Heart right ventricle (tissue), 16 donors: ENCODE results near the gene ILF3. TPM values are rescaled to one million over a fixed set of nuclear protein-coding genes. Genes with fewer than 3 reads are reported as not detected.

Experiments
- ATAC-seq, 8 donors: fragments of 200-7000 bp; cut with Tn5 transposase; one replicate each; pipeline ENCODE4 v1.9.1; 2020; ENCODE audit warnings: mild to moderate bottlenecking in 8 of 8, moderate library complexity in 8 of 8, moderate number of reproducible peaks in 1 of 8
- DNase-seq, 2 donors: peaks; one replicate each; pipeline ENCODE4 v3.0.0-alpha.2; 2020
- H3K27ac ChIP-seq, 10 donors: fragments of 200-600 bp; sonication (generic) in 2 of 10; one replicate each; pipeline versions ENCODE4 v1.5.0 to v1.8.0; 2020 to 2022; ENCODE audit warnings: mild to moderate bottlenecking in 3 of 10
- H3K27me3 ChIP-seq, 7 donors: fragments of 200-600 bp; one replicate each; pipeline ENCODE4 v1.8.0; 2021 to 2022; ENCODE audit warnings: mild to moderate bottlenecking in 2 of 7
- H3K36me3 ChIP-seq, 9 donors: fragments of 200-600 bp; sonication (generic) in 1 of 9; one replicate each; pipeline versions ENCODE4 v1.5.0 to v1.8.0; 2020 to 2022; ENCODE audit warnings: mild to moderate bottlenecking in 2 of 9
- H3K4me1 ChIP-seq, 9 donors: fragments of 200-600 bp; sonication (generic) in 1 of 9; one replicate each; pipeline versions ENCODE4 v1.5.0 to v1.8.0; 2020 to 2022; ENCODE audit warnings: mild to moderate bottlenecking in 4 of 9
- H3K4me3 ChIP-seq, 10 donors: fragments of 200-600 bp; sonication (generic) in 2 of 10; one replicate each; pipeline versions ENCODE4 v1.5.0 to v1.8.0; 2020 to 2022; ENCODE audit warnings: mild to moderate bottlenecking in 7 of 10, moderate library complexity in 2 of 10
- H3K9me3 ChIP-seq, 11 donors: fragments of 200-600 bp in 10 of 11; sonication (generic) in 2 of 11; one replicate each; pipeline versions ENCODE4 v1.5.0 to v1.8.0; 2013 to 2022; ENCODE audit warnings: mild to moderate bottlenecking in 2 of 11, control low read depth in 1 of 11, moderate library complexity in 1 of 11
- CTCF ChIP-seq, 9 donors: fragments of 200-600 bp; sonication (generic) in 2 of 9; IDR thresholded peaks; one replicate each; pipeline versions ENCODE4 v1.5.0 to v1.8.0; 2021 to 2022; ENCODE audit warnings: antibody characterized with exemption in 9 of 9, mild to moderate bottlenecking in 5 of 9, moderate library complexity in 1 of 9
- WGBS, 2 donors: extraction: QIAGEN DNeasy Blood & Tissue Kit; methylation state at CpG; one replicate each; pipeline ENCODE4 v1.1.7; 2013; ENCODE audit warnings: inconsistent platforms in 1 of 2; 5-methylcytosine and 5-hydroxymethylcytosine counted together
- intact Hi-C, 10 donors: fragments of 100-400 bp; cut with DNase I; formaldehyde crosslinking; loops; one replicate each; pipeline versions ENCODE4 v1.11.1 to v1.14.2; 2022
- polyA plus RNA-seq, 2 donors: library from polyadenylated mRNA; stranded (reverse); fragments of 200-250 nt; gene quantifications; one replicate each; pipeline ENCODE4 v1.2.3, GENCODE V29; 2013
- total RNA-seq, 10 donors: library from RNA; stranded (reverse); fragmentation: NEBNext Ultra II Directional in 3 of 10; extraction: Animal tissue kit (Norgen Biotek cat#: 25700) in 3 of 10; gene quantifications; one replicate each; pipeline versions ENCODE4 v1.2.1 to v1.2.4, GENCODE V29; 2021 to 2023
- donor health status: Arrhythmogenic right ventricular cardiomyopathy.
- donor health status: ischemic (EF 13 %, LVEDD 7.1; RV severe dilation, severe dysfunction).
- donor health status: healthy with polysubstance abuse.
- donor health status: DM: no; HTN: yes; CAD: no.
- donor health status: DM: no; HTN: no; CAD: no.
- donor health status: ischemic (EF 25% LVEDD 6.9; RV normal size, moderate dysfunction).
- donor health status: ischemic (EF 25% LVEDD 5.7; RV mildly dilated, moderate dysfunction).
- donor health status: healthy.
- donor health status: DM: yes; HTN: yes; CAD: no.
- donor health status: Ischemic cardiomyopathy.
- donor health status: ischemic (EF 35%, LVEDD 5.7; RV mildly dilated, moderate dysfunction).
- donor health status: nonischemic (EF 11% LVEDD 7.7; RV severe dilation, severe dysfunction).
- donor health status: DM: yes; HTN: yes; CAD: no.
- donor health status: PGD.
- donor health status: ischemic (EF 29% LVEDD 5.4; RV normal size, mild dysfunction).
- donor health status: nonischemic (EF 23%, LVEDD 6.1; RV moderate dilation, normal function).

ILF3 gene
- total and polyA plus RNA-seq, 12 donors: 68.1 to 129 (median 109) TPM

GRCh38 chr19:10685210-10685609 lies 31.1 kb downstream of the ILF3 start:
- WGBS, 2 donors: 55 to 72% methylated on average over 5 of the region's 5 CpGs
- intact Hi-C loops: no loop called here
- ATAC-seq (no peak), DNase-seq (no peak)
- Histone ChIP-seq H3K27ac (no peak overlapping the region), H3K27me3 (no peaks in the 10 kb centered on the region), H3K9me3 (no peaks in the 10 kb centered on the region), H3K4me3 (no peak overlapping the region), H3K4me1 (peaks cover 5 to 28% (median 22%) of the 10 kb centered on the region in 9 donors), H3K36me3 (peaks cover 14 to 100% (median 71%) of the 10 kb centered on the region in 9 donors)
- no peak for TF ChIP-seq CTCF (IDR thresholded peaks at IDR 0.05)

DNA sequence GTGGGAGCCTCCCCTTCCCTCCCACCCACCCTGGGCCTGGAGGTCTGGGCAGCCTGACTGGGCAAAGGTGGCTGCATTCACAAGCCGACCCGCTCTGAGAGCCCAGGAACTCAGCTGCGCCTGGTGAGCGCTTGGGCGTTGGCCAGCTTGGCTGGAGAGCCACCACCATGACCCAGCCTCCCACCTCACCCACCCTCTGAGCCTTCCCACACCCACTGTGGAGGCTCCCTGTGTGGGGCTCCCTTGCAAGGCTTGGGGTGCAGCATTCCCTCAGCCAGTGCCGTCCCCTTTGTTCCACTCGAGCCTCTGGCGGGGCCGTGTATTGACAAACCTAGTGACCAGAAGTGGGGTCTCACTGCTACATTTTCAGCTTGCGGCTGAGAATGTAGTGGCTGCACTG lies 32.0 kb downstream of the ILF3 start:
- no peaks in the 10 kb centered on the region for H3K27me3 ChIP-seq
- 70 to 76% methylated on average over 10 of the region's 10 CpGs for WGBS, 2 donors
- intact Hi-C loops: no loop called here
- TF ChIP-seq CTCF (IDR thresholded peaks at IDR 0.05): no peak
- H3K36me3 ChIP-seq: peaks cover 5 to 100% (median 63%) of the 10 kb centered on the region in 9 donors
- no peak overlapping the region for H3K4me3 ChIP-seq
- ATAC-seq: peak in 5 of 8 donors; percentile 3 to 22 (median 20)
- no peak for DNase-seq
- no peaks in the 10 kb centered on the region for H3K9me3 ChIP-seq
- peak overlapping the region in 6 of 10 donors; percentile 10 to 64 (median 46) for H3K27ac ChIP-seq
- H3K4me1 ChIP-seq: peaks cover 5 to 28% (median 22%) of the 10 kb centered on the region in 9 donors

GRCh38 chr19:10686661-10687517 lies 32.7 kb downstream of the ILF3 start:
- no peak for TF ChIP-seq CTCF (IDR thresholded peaks at IDR 0.05)
- Histone ChIP-seq H3K4me3 (no peak overlapping the region), H3K4me1 (peaks cover 5 to 28% (median 22%) of the 10 kb centered on the region in 9 donors), H3K9me3 (no peaks in the 10 kb centered on the region), H3K27ac (peak overlapping the region in 6 of 10 donors; percentile 10 to 64 (median 46)), H3K27me3 (no peaks in the 10 kb centered on the region), H3K36me3 (peaks cover 2 to 100% (median 56%) of the 10 kb centered on the region in 9 donors)
- ATAC-seq: peak; percentile 64 to 85 (median 71)
- peak; percentile 51 to 61 for DNase-seq
- intact Hi-C loops: no loop called here
- WGBS, 2 donors: 52 to 63% methylated on average over 31 of the region's 31 CpGs

GRCh38 chr19:10687518-10688288 lies 33.6 kb downstream of the ILF3 start:
- DNase-seq (no peak), ATAC-seq (peak in 1 of 8 donors; percentile 6)
- intact Hi-C loops: no loop called here
- TF ChIP-seq CTCF (IDR thresholded peaks at IDR 0.05): no peak
- H3K4me3 ChIP-seq: no peak overlapping the region
- peaks cover 5 to 28% (median 21%) of the 10 kb centered on the region in 9 donors for H3K4me1 ChIP-seq
- WGBS, 2 donors: 88 to 89% methylated on average over 25 of the region's 25 CpGs
- peaks cover 0 to 100% (median 52%) of the 10 kb centered on the region in 9 donors for H3K36me3 ChIP-seq
- H3K27me3 ChIP-seq: no peaks in the 10 kb centered on the region
- peak overlapping the region in 3 of 10 donors; percentile 61 to 64 (median 62) for H3K27ac ChIP-seq
- no peaks in the 10 kb centered on the region for H3K9me3 ChIP-seq
